Fibroblast of villous mesenchyme (primary cell): ENCODE data around the gene DYRK3. TPM values are rescaled to one million over a fixed set of nuclear protein-coding genes. Genes with fewer than 3 reads are reported as not detected.

ENCODE experiments used
- DNase-seq: peaks from one replicate; pipeline ENCODE4 v3.0.0-alpha.2; 2010; ENCODE audit warnings: low read depth
- H3K4me3 ChIP-seq: 2 replicates; pipeline ENCODE4 v1.5.1; 2011; ENCODE audit warnings: low read depth, mild to moderate bottlenecking, low read length
- total RNA-seq: library from RNA; depleted of rRNA; stranded (reverse); fragments of >200 nt; gene quantifications from 2 replicates; pipeline ENCODE4 v1.2.3, GENCODE V29; 2012
- TF ChIP-seq, protein P1 (sequence below): IDR thresholded peaks from 2 replicates; pipeline ENCODE4 v1.5.1; 2012; ENCODE audit warnings: low read depth, mild to moderate bottlenecking, low read length; ENCODE audit not compliant: insufficient read depth

Gene DYRK3
- total RNA-seq, 1 donor, result 46.2 TPM

GRCh38 chr1:206686478-206687249, 51.3 kb downstream of the DYRK3 start:
- TF ChIP-seq, protein P1, sequence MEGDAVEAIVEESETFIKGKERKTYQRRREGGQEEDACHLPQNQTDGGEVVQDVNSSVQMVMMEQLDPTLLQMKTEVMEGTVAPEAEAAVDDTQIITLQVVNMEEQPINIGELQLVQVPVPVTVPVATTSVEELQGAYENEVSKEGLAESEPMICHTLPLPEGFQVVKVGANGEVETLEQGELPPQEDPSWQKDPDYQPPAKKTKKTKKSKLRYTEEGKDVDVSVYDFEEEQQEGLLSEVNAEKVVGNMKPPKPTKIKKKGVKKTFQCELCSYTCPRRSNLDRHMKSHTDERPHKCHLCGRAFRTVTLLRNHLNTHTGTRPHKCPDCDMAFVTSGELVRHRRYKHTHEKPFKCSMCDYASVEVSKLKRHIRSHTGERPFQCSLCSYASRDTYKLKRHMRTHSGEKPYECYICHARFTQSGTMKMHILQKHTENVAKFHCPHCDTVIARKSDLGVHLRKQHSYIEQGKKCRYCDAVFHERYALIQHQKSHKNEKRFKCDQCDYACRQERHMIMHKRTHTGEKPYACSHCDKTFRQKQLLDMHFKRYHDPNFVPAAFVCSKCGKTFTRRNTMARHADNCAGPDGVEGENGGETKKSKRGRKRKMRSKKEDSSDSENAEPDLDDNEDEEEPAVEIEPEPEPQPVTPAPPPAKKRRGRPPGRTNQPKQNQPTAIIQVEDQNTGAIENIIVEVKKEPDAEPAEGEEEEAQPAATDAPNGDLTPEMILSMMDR, result no peak
- H3K4me3 ChIP-seq, result peak overlapping the region; percentile 88

GRCh38 chr1:206687251-206687914, 52.0 kb downstream of the DYRK3 start:
- DNase-seq, result no peak
- TF ChIP-seq, protein P1, result no peak
- H3K4me3 ChIP-seq, result peak overlapping the region; percentile 88

More at GRCh38 chr1:206686478-206687249, 51.3 kb downstream of the DYRK3 start:
- no peak for DNase-seq

DNA sequence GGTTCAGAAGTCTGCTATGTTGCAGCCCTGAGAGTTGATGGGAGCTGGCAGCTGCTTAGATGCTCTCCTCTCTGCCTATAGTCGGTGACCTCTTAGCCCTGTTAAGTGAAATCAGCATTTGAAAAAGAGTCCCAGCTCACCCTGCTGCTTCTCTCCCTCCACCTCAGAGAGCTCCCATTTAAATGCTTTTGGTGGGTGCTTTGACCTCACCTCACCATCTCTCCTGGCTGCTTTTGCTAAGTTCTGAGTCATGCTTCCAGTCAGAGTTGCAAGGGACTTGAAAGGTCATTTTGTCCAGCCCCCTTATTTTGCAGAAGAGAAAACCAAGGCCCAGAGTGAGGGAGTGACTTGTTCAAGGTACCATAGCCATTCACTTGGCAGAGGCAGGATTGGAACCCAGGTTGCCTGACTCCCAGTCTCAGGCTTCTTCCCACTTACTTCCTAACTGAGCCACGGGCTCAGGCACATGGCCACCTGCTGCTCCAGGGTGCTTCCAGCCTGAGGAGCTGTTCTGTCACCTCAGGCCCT, 52.6 kb downstream of the DYRK3 start:
- TF ChIP-seq, protein P1, result no peak
- no peak overlapping the region for H3K4me3 ChIP-seq
- DNase-seq, result peak; percentile 53

DNA sequence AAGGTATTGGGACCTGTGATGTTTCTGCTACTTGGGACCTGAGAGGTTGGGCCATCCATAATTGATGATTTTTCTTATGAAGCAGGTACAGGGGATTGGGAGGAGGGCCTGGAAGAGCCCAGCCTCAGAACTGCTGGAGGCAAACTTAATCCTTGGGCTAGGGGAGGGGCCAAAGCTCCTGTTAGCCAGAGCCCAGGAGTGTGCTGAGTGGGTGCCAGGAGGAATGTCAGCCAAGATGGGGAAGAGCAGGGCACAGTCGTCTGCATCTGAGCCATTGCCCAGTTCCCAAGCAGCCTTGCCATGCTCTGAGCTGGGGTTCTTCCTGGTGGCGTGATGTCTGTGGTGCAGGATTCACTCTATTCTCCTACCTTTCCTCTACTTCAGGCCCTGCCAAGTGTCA, 55.2 kb downstream of the DYRK3 start:
- H3K4me3 ChIP-seq, result no peak overlapping the region
- TF ChIP-seq, protein P1, result no peak
- no peak for DNase-seq

DNA sequence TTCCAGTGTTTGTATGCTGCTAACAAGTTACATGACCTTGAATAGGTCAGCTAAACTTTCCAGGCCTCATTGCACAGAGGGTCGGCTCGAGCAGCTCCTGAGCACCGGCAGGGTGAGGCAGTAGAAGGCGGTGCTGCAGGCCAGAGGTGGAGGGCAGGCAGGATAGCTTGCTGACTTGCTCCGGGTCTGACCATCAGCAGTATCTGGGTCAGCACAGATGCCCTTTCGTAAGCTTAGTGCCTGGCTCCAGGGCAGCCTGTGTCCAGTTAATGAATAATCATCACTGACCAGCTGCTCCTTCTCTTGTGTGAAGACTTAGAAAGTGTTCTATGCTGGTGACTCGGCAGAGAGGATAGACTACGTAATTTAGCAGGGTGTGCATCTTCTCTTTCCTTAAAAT, 56.3 kb downstream of the DYRK3 start:
- TF ChIP-seq, protein P1, result no peak
- DNase-seq, result peak; percentile 54
- H3K4me3 ChIP-seq, result no peak overlapping the region

DNA sequence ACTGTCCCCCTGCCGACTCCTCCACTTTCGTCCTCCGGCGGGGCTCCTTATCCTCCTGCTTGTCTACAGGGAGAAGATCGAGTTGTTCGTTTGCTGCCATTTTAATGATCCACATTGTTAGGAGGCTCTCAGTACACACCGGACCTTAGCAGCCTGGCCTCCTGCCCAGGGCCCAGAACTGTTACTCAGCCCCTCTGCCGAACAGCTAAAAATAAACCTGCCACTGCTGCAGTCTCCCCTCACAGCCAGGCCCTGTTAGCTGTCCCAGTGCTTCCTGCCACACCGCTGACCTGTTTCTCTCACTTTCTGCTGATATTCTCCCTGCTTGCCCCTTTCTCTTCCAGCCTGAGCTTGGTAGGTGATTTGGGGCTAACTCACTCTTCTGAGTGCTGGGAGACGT, 57.7 kb downstream of the DYRK3 start:
- H3K4me3 ChIP-seq, result no peak overlapping the region
- DNase-seq, result peak; percentile 73

More for the DNA sequence above, 57.7 kb downstream of the DYRK3 start:
- TF ChIP-seq, protein P1, result no peak
